ENCODE measurements around the gene IWS1. TPM values are rescaled to one million over a fixed set of nuclear protein-coding genes. Genes with fewer than 3 reads are reported as not detected.
"Not testable (repeated sequence)": the region's sequence is repeated elsewhere in the genome, so short reads cannot be mapped to it uniquely, and the experiment has no call there.

The IWS1 gene
- total RNA-seq, 4 donors from 2014 or later, result 36.9 to 43.9 (median 39.6) TPM

DNA sequence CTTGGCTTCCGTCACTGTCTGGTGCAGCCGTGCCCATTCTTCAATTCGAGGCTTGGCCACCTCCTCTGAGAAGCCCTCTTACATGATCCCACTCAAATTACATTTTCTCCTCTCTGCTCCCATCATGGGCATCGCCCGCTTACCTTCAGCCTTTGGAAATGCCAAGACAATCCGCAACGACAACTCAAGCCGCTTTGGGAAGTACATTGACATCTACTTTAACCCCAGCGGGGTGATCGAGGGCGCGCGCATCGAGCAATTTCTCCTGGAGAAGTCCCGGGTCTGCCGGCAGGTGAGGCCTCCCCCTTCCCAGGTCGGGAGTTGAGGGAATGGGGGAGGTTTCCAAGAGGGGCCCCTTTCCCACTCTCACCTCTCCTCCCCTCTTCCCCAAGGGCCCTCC, 47.5 kb upstream of the IWS1 start:
- WGBS, 2 donors (ENCODE audit: low coverage in 1 of 2), result 89 to 95% methylated on average over 5 of the region's 17 CpGs

DNA sequence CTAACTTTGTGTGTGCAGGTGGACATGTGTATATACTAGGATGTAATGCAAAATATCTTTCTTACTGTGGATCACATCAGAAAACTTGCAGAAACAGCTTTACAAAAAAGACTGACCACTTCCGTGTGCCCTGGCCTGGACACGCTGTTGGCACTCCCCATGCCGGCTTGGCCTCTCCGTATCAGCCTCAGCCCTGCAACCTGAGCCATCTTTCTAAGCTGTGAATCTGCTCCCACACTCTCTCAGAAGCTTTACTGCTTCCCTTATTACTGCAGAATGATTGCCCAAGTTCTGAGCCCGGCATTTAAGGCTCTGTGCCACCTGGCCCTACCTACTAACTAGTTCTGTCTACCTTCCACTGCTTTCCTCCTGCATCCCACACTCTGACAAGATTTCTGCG, 47.0 kb upstream of the IWS1 start:
- no peak for ATAC-seq
- TF ChIP-seq POLR2A (IDR thresholded peaks at IDR 0.05), result no peak
- TF ChIP-seq, protein P1, sequence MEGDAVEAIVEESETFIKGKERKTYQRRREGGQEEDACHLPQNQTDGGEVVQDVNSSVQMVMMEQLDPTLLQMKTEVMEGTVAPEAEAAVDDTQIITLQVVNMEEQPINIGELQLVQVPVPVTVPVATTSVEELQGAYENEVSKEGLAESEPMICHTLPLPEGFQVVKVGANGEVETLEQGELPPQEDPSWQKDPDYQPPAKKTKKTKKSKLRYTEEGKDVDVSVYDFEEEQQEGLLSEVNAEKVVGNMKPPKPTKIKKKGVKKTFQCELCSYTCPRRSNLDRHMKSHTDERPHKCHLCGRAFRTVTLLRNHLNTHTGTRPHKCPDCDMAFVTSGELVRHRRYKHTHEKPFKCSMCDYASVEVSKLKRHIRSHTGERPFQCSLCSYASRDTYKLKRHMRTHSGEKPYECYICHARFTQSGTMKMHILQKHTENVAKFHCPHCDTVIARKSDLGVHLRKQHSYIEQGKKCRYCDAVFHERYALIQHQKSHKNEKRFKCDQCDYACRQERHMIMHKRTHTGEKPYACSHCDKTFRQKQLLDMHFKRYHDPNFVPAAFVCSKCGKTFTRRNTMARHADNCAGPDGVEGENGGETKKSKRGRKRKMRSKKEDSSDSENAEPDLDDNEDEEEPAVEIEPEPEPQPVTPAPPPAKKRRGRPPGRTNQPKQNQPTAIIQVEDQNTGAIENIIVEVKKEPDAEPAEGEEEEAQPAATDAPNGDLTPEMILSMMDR (IDR thresholded peaks at IDR 0.05), result no peak
- no peak for TF ChIP-seq POLR2AphosphoS5 (IDR thresholded peaks at IDR 0.05)
- no peak for TF ChIP-seq EP300 (IDR thresholded peaks at IDR 0.05)
- H3K27me3 ChIP-seq, result no peaks in the 10 kb centered on the region
- no peak overlapping the region for H3K27ac ChIP-seq
- no peaks in the 10 kb centered on the region for H3K36me3 ChIP-seq
- 88 to 92% methylated on average over 6 of the region's 6 CpGs for WGBS, 2 donors (ENCODE audit: low coverage in 1 of 2)
- no peak overlapping the region for H3K4me3 ChIP-seq
- H3K9me3 ChIP-seq, result no peaks in the 10 kb centered on the region
- peaks cover 0 to 34% (median 14%) of the 10 kb centered on the region in 3 donors for H3K4me1 ChIP-seq

More for the DNA sequence above, 47.5 kb upstream of the IWS1 start:
- Histone ChIP-seq H3K36me3 (no peaks in the 10 kb centered on the region), H3K4me3 (no peak overlapping the region), H3K27me3 (no peaks in the 10 kb centered on the region), H3K4me1 (peaks cover 0 to 32% (median 14%) of the 10 kb centered on the region in 3 donors), H3K27ac (no peak overlapping the region), H3K9me3 (no peaks in the 10 kb centered on the region)
- ATAC-seq, result no peak
- TF ChIP-seq POLR2A (IDR thresholded peaks at IDR 0.05) (no peak), EP300 (IDR thresholded peaks at IDR 0.05) (no peak), POLR2AphosphoS5 (IDR thresholded peaks at IDR 0.05) (no peak)
- TF ChIP-seq, protein P1 (IDR thresholded peaks at IDR 0.05), result no peak

DNA sequence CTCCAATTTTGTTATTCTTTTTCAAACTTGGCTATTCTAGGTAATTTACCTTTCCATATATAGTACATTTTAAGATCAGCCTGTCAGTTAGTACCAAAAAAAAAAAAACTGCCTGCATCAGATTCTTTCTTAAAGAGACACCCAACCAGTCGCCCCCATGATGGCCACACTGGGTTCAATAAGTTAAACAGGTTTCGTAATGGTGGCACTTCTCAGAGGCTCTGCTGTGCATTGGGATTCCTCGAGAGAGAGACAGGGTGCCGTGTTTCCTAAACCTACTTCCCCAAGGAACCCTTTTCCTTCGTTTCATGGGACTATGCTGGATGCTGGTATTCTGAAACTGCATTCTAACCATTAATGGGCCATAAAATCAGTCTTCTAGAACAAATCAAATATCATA, 46.6 kb upstream of the IWS1 start:
- no peaks in the 10 kb centered on the region for H3K9me3 ChIP-seq
- H3K36me3 ChIP-seq, result no peaks in the 10 kb centered on the region
- no peak overlapping the region for H3K27ac ChIP-seq
- ATAC-seq, result no peak
- 82 to 91% methylated on average over 2 to 5 of the region's 5 CpGs for WGBS, 2 donors (ENCODE audit: low coverage in 1 of 2)
- TF ChIP-seq POLR2AphosphoS5 (IDR thresholded peaks at IDR 0.05), result no peak
- TF ChIP-seq, protein P1 (IDR thresholded peaks at IDR 0.05), result no peak
- TF ChIP-seq EP300 (IDR thresholded peaks at IDR 0.05), result no peak
- no peak for TF ChIP-seq POLR2A (IDR thresholded peaks at IDR 0.05)
- no peaks in the 10 kb centered on the region for H3K27me3 ChIP-seq
- peaks cover 0 to 34% (median 14%) of the 10 kb centered on the region in 3 donors for H3K4me1 ChIP-seq
- H3K4me3 ChIP-seq, result no peak overlapping the region

DNA sequence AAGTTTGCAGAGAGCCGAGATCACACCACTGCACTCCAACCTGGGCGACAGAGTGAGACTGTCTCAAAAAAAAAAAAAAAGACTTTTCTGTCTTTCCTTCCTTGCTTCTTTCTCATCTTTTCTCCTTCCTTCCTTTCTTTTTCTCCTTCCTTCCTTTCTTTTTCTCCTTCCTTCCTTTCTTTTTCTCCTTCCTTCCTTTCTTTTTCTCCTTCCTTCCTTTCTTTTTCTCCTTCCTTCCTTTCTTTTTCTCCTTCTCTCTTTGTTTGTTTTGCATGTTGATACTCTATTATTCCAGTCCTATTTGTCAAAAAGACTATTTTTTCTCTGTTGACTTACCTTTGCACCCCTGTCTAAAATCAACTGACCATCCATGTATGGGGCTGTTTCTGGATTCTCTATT, 46.1 kb upstream of the IWS1 start:
- H3K9me3 ChIP-seq, H3K4me3 ChIP-seq, ATAC-seq, H3K27me3 ChIP-seq, H3K27ac ChIP-seq, H3K36me3 ChIP-seq: not testable (repeated sequence)
- 94% methylated on average over 2 of the region's 2 CpGs; no CpG with 5 or more reads in 1 of the 2 donors for WGBS, 2 donors (ENCODE audit: low coverage in 1 of 2)
- peaks cover 0 to 34% (median 14%) of the 10 kb centered on the region in 3 donors for H3K4me1 ChIP-seq

DNA sequence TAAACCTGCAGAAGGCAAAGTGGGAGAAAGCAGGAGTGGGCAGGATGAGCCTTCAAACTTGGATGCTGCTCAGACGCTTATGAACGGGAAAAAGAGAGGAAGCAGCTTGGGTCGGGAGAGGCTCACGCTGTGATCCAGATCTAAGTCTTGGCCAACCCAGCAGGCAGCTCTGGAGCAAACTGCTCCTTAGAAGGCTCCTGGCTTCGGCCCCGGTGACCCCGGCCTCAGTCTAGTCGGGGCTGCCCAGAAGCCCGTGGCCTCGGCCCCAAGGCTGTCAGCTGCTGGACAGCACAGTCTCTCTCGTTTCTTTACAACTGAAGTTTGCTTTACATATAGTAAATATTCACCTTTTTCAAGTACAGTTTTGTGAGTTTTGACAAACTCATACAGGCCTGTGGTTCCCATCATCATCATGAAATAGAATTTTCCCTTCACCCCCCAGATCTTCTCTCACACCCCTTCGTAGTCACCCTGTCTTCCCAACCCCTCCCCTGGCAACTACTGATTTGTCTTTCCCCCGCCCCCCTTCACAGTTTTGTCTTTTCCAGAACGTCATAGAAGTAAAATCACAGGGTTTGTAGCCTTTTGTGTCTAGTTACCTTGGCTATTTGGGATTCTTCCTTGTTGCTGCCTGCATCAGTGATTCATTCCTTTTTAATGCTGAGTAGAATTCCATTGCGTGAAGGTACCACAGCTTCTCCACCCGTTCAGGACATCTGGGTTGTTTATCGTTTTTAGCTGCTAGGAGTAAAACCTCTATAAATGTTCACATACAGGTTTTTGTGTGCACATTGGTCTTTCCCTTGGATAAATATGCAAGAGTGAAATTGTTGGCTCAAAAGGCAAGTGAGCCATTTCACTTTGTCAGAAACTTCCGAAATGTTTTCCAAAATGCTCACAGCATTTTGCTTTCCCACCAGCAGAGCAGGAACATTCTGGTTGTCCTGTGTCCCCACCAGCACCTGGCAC, 44.3 kb upstream of the IWS1 start:
- no peak overlapping the region for H3K27ac ChIP-seq
- no peak for ATAC-seq
- 40 to 57% methylated on average over 15 to 18 of the region's 18 CpGs for WGBS, 2 donors (ENCODE audit: low coverage in 1 of 2)

More for the DNA sequence above, 44.3 kb upstream of the IWS1 start:
- H3K4me3 ChIP-seq, result no peak overlapping the region
- no peak for TF ChIP-seq POLR2A (IDR thresholded peaks at IDR 0.05)
- no peak for TF ChIP-seq POLR2AphosphoS5 (IDR thresholded peaks at IDR 0.05)
- TF ChIP-seq, protein P1 (IDR thresholded peaks at IDR 0.05), result no peak
- TF ChIP-seq EP300 (IDR thresholded peaks at IDR 0.05), result no peak
- H3K36me3 ChIP-seq, result no peaks in the 10 kb centered on the region
- peaks cover 0 to 21% (median 6%) of the 10 kb centered on the region in 3 donors for H3K4me1 ChIP-seq
- peaks cover 3% of the 10 kb centered on the region for H3K27me3 ChIP-seq
- H3K9me3 ChIP-seq, result no peaks in the 10 kb centered on the region

Measured in gastroesophageal sphincter (tissue), 4 donors.